Endodermal cell (in vitro differentiated cells): ENCODE data around the gene ACBD4. TPM values are rescaled to one million over a fixed set of nuclear protein-coding genes. Genes with fewer than 3 reads are reported as not detected.

Source experiments
- DNase-seq: peaks from one replicate; pipeline ENCODE4 v3.0.0-alpha.2; 2017
- H3K27ac ChIP-seq: 2 replicates; pipeline ENCODE4 v1.5.1; 2013; ENCODE audit warnings: mild to moderate bottlenecking, low read depth, low read length, moderate library complexity
- H3K27me3 ChIP-seq: 2 replicates; pipeline ENCODE4 v1.6.1; 2013; ENCODE audit warnings: mild to moderate bottlenecking, low read length, moderate library complexity; ENCODE audit not compliant: insufficient read depth, control insufficient read depth, poor library complexity, severe bottlenecking
- H3K36me3 ChIP-seq: 2 replicates; pipeline ENCODE4 v1.7.0; 2013; ENCODE audit warnings: mild to moderate bottlenecking, low read length, moderate library complexity; ENCODE audit not compliant: control insufficient read depth, insufficient read depth
- H3K4me1 ChIP-seq: one replicate; pipeline ENCODE4 v1.7.0; 2013; ENCODE audit warnings: low read length; ENCODE audit not compliant: control insufficient read depth, insufficient read depth
- H3K4me3 ChIP-seq: 2 replicates; pipeline ENCODE4 v1.5.1; 2013; ENCODE audit warnings: mild to moderate bottlenecking, low read length, moderate library complexity
- H3K9ac ChIP-seq: 2 replicates; pipeline ENCODE4 v1.6.1; 2013; ENCODE audit warnings: mild to moderate bottlenecking, low read length, moderate library complexity; ENCODE audit not compliant: poor library complexity, severe bottlenecking; ENCODE audit errors: extremely low read depth
- H3K9me3 ChIP-seq: 2 replicates; pipeline ENCODE4 v1.6.1; 2013; ENCODE audit warnings: mild to moderate bottlenecking, low read length, moderate library complexity; ENCODE audit not compliant: control insufficient read depth
- H3K27ac Mint-ChIP-seq: 2 replicates; pipeline ENCODE4 v1.8.0; 2020; ENCODE audit warnings: mixed read lengths
- H3K27me3 Mint-ChIP-seq: 2 replicates; pipeline ENCODE4 v1.8.0; 2021; ENCODE audit warnings: mild to moderate bottlenecking, mixed read lengths; ENCODE audit not compliant: insufficient read depth
- H3K36me3 Mint-ChIP-seq: 2 replicates; pipeline ENCODE4 v1.8.0; 2020; ENCODE audit warnings: low read depth, mixed read lengths
- H3K4me1 Mint-ChIP-seq: 2 replicates; pipeline ENCODE4 v1.8.0; 2020; ENCODE audit warnings: mixed read lengths
- H3K4me3 Mint-ChIP-seq: 2 replicates; pipeline ENCODE4 v1.8.0; 2020; ENCODE audit warnings: mild to moderate bottlenecking, moderate library complexity, mixed read lengths
- H3K9me3 Mint-ChIP-seq: 2 replicates; pipeline ENCODE4 v1.8.0; 2020; ENCODE audit warnings: mild to moderate bottlenecking, mixed read lengths
- CTCF ChIP-seq: fragments of 200-600 bp; sonication (generic); conservative IDR thresholded peaks from 2 replicates; pipeline ENCODE4 v1.5.0; 2021; ENCODE audit warnings: antibody characterized with exemption, mild to moderate bottlenecking
- WGBS, 2 experiments: methylation state at CpG; one replicate each; pipeline versions ENCODE4 v1.1.5 to v1.1.7; 2013; ENCODE audit warnings: missing lambda C conversion rate in 2 of 2, mixed read lengths in 1 of 2; ENCODE audit not compliant: insufficient coverage in 1 of 2, insufficient read length in 1 of 2; 5-methylcytosine and 5-hydroxymethylcytosine counted together
- total RNA-seq, 2 donors: library from RNA; stranded (reverse); fragmentation: NEBNext Ultra II Directional in 1 of 2; extraction: Animal tissue kit (Norgen Biotek cat#: 25700) in 1 of 2; gene quantifications; 2 replicates in 1 of 2; 3 replicates in 1 of 2; pipeline ENCODE4 v1.2.1, GENCODE V29; 2021

Gene ACBD4
- total RNA-seq, 2 donors from 2014 or later, result 17.4 to 19.5 TPM

DNA sequence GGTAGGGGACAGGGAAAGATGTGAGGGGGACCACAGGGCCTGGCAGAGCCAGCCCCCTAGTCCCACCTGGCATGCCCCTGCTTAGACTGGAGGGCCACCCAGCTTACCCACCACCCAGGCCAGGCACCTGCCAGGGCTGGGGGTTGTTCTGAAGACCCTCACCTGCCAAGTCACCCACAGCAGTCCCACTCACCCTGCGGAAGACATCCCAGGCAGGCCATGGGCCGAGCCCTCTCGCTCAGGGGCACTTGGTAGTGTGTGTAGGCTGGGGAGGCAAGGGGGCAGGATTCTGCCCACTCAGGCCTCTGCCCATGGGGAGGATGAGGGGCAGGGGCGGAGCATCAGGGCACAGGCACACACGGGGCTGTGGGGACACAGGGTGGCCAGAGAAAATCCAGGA lies 7.2 kb upstream of the ACBD4 start:
- Histone ChIP-seq H3K27ac (no peak overlapping the region), H3K36me3 (no peaks in the 10 kb centered on the region), H3K4me1 (peaks cover 11% of the 10 kb centered on the region), H3K27me3 (no peaks in the 10 kb centered on the region), H3K9ac (peak overlapping the region; percentile 42), H3K4me3 (no peak overlapping the region), H3K9me3 (no peaks in the 10 kb centered on the region)
- WGBS, 2 experiments, result 98% methylated on average over 4 of the region's 5 CpGs; no CpG with 5 or more reads in 1 of the 2 experiments
- peaks cover 20% of the 10 kb centered on the region for H3K4me1 Mint-ChIP-seq
- H3K9me3 Mint-ChIP-seq, result no peaks in the 10 kb centered on the region
- H3K36me3 Mint-ChIP-seq, result peaks cover 2% of the 10 kb centered on the region
- no peaks in the 10 kb centered on the region for H3K27me3 Mint-ChIP-seq
- no peak overlapping the region for H3K4me3 Mint-ChIP-seq
- peak overlapping the region; percentile 91 for H3K27ac Mint-ChIP-seq
- TF ChIP-seq CTCF, result no peak
- no peak for DNase-seq

- 94 to 100% methylated on average over 2 of the region's 2 CpGs for WGBS, 2 experiments
- H3K9me3 ChIP-seq, result no peaks in the 10 kb centered on the region
- H3K4me3 ChIP-seq, result no peak overlapping the region
- no peak overlapping the region for H3K9ac ChIP-seq
- Mint-ChIP-seq H3K4me3 (no peak overlapping the region), H3K9me3 (no peaks in the 10 kb centered on the region), H3K4me1 (peaks cover 20% of the 10 kb centered on the region), H3K27ac (no peak overlapping the region), H3K36me3 (peaks cover 2% of the 10 kb centered on the region), H3K27me3 (no peaks in the 10 kb centered on the region)
- no peaks in the 10 kb centered on the region for H3K27me3 ChIP-seq
- peaks cover 11% of the 10 kb centered on the region for H3K4me1 ChIP-seq
- H3K27ac ChIP-seq, result no peak overlapping the region
- DNase-seq, result no peak
- H3K36me3 ChIP-seq, result no peaks in the 10 kb centered on the region
- TF ChIP-seq CTCF, result no peak
Measured at GRCh38 chr17:45128989-45129388, 6.5 kb upstream of the ACBD4 start.

DNA sequence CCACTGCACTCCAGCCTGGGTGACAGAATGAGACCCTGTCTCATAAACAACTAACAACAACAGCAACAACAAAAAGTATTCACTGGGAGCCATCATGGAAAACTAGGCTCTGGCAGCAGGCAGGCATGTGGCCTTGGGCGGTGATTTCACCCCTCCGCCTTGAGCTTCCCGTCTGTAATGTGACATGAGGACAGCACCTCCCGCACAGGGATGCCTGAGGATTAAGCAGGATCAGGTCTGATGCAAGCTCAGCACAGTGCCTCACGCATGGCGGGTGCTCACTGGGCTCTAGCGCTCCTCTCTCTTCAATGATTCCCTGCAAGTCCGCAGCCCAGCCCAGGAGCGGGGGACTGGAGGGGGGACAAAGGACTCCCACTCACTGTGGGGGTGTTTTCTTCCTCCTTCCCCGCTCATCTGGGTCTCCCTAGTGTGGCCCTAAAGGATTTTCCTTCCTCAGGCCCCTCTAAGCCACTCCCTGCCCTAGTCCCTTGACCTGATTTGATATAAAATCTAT lies 6.0 kb upstream of the ACBD4 start:
- H3K27ac ChIP-seq, result no peak overlapping the region
- Mint-ChIP-seq H3K36me3 (peaks cover 2% of the 10 kb centered on the region), H3K9me3 (no peaks in the 10 kb centered on the region), H3K27me3 (no peaks in the 10 kb centered on the region), H3K4me3 (no peak overlapping the region), H3K27ac (no peak overlapping the region), H3K4me1 (peaks cover 20% of the 10 kb centered on the region)
- no peak overlapping the region for H3K4me3 ChIP-seq
- peaks cover 11% of the 10 kb centered on the region for H3K4me1 ChIP-seq
- H3K9me3 ChIP-seq, result no peaks in the 10 kb centered on the region
- H3K27me3 ChIP-seq, result no peaks in the 10 kb centered on the region
- DNase-seq, result peak; percentile 82
- peak overlapping the region; percentile 30 for H3K9ac ChIP-seq
- no peak for TF ChIP-seq CTCF
- no peaks in the 10 kb centered on the region for H3K36me3 ChIP-seq
- WGBS, 2 experiments, result 80 to 86% methylated on average over 4 to 10 of the region's 10 CpGs
